Uterus (tissue), 2 donors: Measurements from ENCODE around the gene MEIS1.

Experiments
- POLR2A ChIP-seq, 2 donors: fragments of 450-650 bp; IDR thresholded peaks; one replicate each; pipeline ENCODE4 v1.6.1; 2016; ENCODE audit warnings: antibody characterized with exemption in 2 of 2, mild to moderate bottlenecking in 1 of 2, moderate library complexity in 1 of 2
- TF ChIP-seq, protein P1 (sequence below), 4 experiments: fragments of 200-600 bp in 2 of 4; fragments of 450-650 bp in 2 of 4; sonication (generic) in 2 of 4; IDR thresholded peaks; one replicate each; pipeline ENCODE4 v1.5.1; 2016 to 2019; ENCODE audit warnings: antibody characterized with exemption in 4 of 4, mild to moderate bottlenecking in 2 of 4, moderate library complexity in 1 of 4

DNA sequence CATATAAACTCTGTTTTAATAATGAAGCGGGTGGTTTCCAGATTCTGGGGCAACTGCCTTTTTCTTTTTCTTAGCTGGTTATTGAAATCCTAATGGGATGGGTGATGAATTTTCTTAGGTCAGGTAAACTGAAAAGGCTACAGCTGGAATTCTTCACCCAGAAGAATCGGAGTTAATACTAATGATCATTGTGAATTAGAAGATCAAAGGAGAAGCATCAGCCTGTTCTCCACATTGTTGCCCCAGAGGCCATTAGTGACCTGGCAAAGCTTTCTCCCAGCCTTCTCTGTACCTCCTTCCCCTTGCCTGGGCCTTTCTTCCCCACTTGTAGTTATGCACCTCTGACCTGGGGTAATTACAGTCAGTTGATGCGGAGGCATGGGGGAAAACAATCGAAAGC, 82.8 kb downstream of the MEIS1 start:
- TF ChIP-seq, protein P1, sequence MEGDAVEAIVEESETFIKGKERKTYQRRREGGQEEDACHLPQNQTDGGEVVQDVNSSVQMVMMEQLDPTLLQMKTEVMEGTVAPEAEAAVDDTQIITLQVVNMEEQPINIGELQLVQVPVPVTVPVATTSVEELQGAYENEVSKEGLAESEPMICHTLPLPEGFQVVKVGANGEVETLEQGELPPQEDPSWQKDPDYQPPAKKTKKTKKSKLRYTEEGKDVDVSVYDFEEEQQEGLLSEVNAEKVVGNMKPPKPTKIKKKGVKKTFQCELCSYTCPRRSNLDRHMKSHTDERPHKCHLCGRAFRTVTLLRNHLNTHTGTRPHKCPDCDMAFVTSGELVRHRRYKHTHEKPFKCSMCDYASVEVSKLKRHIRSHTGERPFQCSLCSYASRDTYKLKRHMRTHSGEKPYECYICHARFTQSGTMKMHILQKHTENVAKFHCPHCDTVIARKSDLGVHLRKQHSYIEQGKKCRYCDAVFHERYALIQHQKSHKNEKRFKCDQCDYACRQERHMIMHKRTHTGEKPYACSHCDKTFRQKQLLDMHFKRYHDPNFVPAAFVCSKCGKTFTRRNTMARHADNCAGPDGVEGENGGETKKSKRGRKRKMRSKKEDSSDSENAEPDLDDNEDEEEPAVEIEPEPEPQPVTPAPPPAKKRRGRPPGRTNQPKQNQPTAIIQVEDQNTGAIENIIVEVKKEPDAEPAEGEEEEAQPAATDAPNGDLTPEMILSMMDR (IDR thresholded peaks at IDR 0.05), result no peak
- no peak for TF ChIP-seq POLR2A (IDR thresholded peaks at IDR 0.05)
